ENCODE data around the gene CPPED1.

CPPED1 gene

GRCh38 chr16:12679660-12680272 is 123.9 kb downstream of the CPPED1 start:
- no peak overlapping the region for H3K4me3 ChIP-seq (ENCODE audit: low read depth, low read length)
- H3K27me3 ChIP-seq (replicated peaks): no peaks in the 10 kb centered on the region
- peak; percentile 58 for DNase-seq
- H3K36me3 ChIP-seq (replicated peaks): no peaks in the 10 kb centered on the region
- peak overlapping the region; percentile 34 for H3K27ac ChIP-seq
- TF ChIP-seq, protein P1, sequence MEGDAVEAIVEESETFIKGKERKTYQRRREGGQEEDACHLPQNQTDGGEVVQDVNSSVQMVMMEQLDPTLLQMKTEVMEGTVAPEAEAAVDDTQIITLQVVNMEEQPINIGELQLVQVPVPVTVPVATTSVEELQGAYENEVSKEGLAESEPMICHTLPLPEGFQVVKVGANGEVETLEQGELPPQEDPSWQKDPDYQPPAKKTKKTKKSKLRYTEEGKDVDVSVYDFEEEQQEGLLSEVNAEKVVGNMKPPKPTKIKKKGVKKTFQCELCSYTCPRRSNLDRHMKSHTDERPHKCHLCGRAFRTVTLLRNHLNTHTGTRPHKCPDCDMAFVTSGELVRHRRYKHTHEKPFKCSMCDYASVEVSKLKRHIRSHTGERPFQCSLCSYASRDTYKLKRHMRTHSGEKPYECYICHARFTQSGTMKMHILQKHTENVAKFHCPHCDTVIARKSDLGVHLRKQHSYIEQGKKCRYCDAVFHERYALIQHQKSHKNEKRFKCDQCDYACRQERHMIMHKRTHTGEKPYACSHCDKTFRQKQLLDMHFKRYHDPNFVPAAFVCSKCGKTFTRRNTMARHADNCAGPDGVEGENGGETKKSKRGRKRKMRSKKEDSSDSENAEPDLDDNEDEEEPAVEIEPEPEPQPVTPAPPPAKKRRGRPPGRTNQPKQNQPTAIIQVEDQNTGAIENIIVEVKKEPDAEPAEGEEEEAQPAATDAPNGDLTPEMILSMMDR (IDR thresholded peaks at IDR 0.05; ENCODE audit: low read depth, low read length, missing control alignments): no peak
- in situ Hi-C loops (cut with HindIII; ENCODE audit: low pct_ligation_motif_present, low sequenced_read_pairs): no loop called here

- H3K36me3 ChIP-seq (replicated peaks): no peaks in the 10 kb centered on the region
- no peaks in the 10 kb centered on the region for H3K27me3 ChIP-seq (replicated peaks)
- in situ Hi-C loops (cut with HindIII; ENCODE audit: low pct_ligation_motif_present, low sequenced_read_pairs): no loop called here
- no peak for DNase-seq
- H3K4me3 ChIP-seq (ENCODE audit: low read depth, low read length): no peak overlapping the region
- peak overlapping the region; percentile 34 for H3K27ac ChIP-seq
- TF ChIP-seq, protein P1 (IDR thresholded peaks at IDR 0.05; ENCODE audit: low read depth, low read length, missing control alignments): no peak
Measured at GRCh38 chr16:12678983-12679382, 124.7 kb downstream of the CPPED1 start.

DNA sequence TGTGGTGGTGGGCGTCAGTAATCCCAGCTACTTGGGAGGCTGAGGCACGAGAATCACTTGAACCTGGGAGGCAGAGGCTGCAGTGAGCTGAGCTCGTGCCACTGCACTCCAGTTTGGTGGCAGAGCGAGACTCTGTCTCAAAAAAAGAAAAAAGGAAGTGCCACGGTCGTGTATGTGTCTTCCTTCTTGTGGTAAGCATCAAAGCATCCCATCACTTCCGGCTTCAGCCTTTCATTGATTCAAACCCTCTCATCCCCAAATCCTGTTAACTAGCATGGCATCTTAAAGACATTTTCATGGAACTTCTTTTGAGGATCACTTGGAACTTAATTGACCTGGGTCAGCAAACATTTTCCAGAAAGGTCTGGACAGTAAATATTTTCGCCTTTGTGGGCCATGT is 126.2 kb downstream of the CPPED1 start:
- in situ Hi-C loops (cut with HindIII; ENCODE audit: low pct_ligation_motif_present, low sequenced_read_pairs): no loop called here
- Histone ChIP-seq H3K27ac (no peak overlapping the region), H3K4me3 (ENCODE audit: low read depth, low read length) (no peak overlapping the region), H3K36me3 (replicated peaks) (no peaks in the 10 kb centered on the region), H3K27me3 (replicated peaks) (no peaks in the 10 kb centered on the region)
- DNase-seq: no peak
- TF ChIP-seq, protein P1 (IDR thresholded peaks at IDR 0.05; ENCODE audit: low read depth, low read length, missing control alignments): no peak

GRCh38 chr16:12675852-12676251 is 127.8 kb downstream of the CPPED1 start:
- H3K27me3 ChIP-seq (replicated peaks): no peaks in the 10 kb centered on the region
- DNase-seq: peak; percentile 81
- no peaks in the 10 kb centered on the region for H3K36me3 ChIP-seq (replicated peaks)
- H3K27ac ChIP-seq: peak overlapping the region; percentile 68
- TF ChIP-seq, protein P1 (IDR thresholded peaks at IDR 0.05; ENCODE audit: low read depth, low read length, missing control alignments): no peak
- in situ Hi-C loops (cut with HindIII; ENCODE audit: low pct_ligation_motif_present, low sequenced_read_pairs): no loop called here
- no peak overlapping the region for H3K4me3 ChIP-seq (ENCODE audit: low read depth, low read length)

GRCh38 chr16:12675046-12675445 is 128.6 kb downstream of the CPPED1 start:
- TF ChIP-seq, protein P1 (IDR thresholded peaks at IDR 0.05; ENCODE audit: low read depth, low read length, missing control alignments): no peak
- in situ Hi-C loops (cut with HindIII; ENCODE audit: low pct_ligation_motif_present, low sequenced_read_pairs): no loop called here
- H3K27ac ChIP-seq: peak overlapping the region; percentile 68
- no peaks in the 10 kb centered on the region for H3K36me3 ChIP-seq (replicated peaks)
- no peak for DNase-seq
- H3K4me3 ChIP-seq (ENCODE audit: low read depth, low read length): no peak overlapping the region
- H3K27me3 ChIP-seq (replicated peaks): no peaks in the 10 kb centered on the region

- in situ Hi-C loops (cut with HindIII; ENCODE audit: low pct_ligation_motif_present, low sequenced_read_pairs): no loop called here
- Histone ChIP-seq H3K27ac (peak overlapping the region; percentile 68), H3K27me3 (replicated peaks) (no peaks in the 10 kb centered on the region), H3K36me3 (replicated peaks) (no peaks in the 10 kb centered on the region), H3K4me3 (ENCODE audit: low read depth, low read length) (no peak overlapping the region)
- TF ChIP-seq, protein P1 (IDR thresholded peaks at IDR 0.05; ENCODE audit: low read depth, low read length, missing control alignments): no peak
- DNase-seq: no peak
Measured at GRCh38 chr16:12674524-12674923, 129.2 kb downstream of the CPPED1 start.
